ENCODE data around the gene KIN. TPM values are rescaled to one million over a fixed set of nuclear protein-coding genes. Genes with fewer than 3 reads are reported as not detected.

KIN gene
- total RNA-seq, 4 donors from 2014 or later: 7.1 to 12.8 (median 10.4) TPM

GRCh38 chr10:7797582-7797981 is 9.8 kb upstream of the KIN start:
- Histone ChIP-seq H3K4me1 (peaks cover 0 to 38% (median 5%) of the 10 kb centered on the region in 3 donors), H3K27me3 (no peaks in the 10 kb centered on the region), H3K9me3 (no peaks in the 10 kb centered on the region), H3K36me3 (peaks cover 9 to 63% of the 10 kb centered on the region in 2 donors), H3K27ac (no peak overlapping the region), H3K4me3 (no peak overlapping the region)
- TF ChIP-seq POLR2AphosphoS5 (IDR thresholded peaks at IDR 0.05) (no peak), EP300 (IDR thresholded peaks at IDR 0.05) (no peak), POLR2A (IDR thresholded peaks at IDR 0.05) (no peak)
- TF ChIP-seq, protein P1, sequence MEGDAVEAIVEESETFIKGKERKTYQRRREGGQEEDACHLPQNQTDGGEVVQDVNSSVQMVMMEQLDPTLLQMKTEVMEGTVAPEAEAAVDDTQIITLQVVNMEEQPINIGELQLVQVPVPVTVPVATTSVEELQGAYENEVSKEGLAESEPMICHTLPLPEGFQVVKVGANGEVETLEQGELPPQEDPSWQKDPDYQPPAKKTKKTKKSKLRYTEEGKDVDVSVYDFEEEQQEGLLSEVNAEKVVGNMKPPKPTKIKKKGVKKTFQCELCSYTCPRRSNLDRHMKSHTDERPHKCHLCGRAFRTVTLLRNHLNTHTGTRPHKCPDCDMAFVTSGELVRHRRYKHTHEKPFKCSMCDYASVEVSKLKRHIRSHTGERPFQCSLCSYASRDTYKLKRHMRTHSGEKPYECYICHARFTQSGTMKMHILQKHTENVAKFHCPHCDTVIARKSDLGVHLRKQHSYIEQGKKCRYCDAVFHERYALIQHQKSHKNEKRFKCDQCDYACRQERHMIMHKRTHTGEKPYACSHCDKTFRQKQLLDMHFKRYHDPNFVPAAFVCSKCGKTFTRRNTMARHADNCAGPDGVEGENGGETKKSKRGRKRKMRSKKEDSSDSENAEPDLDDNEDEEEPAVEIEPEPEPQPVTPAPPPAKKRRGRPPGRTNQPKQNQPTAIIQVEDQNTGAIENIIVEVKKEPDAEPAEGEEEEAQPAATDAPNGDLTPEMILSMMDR (IDR thresholded peaks at IDR 0.05): no peak
- WGBS, 2 donors (ENCODE audit: low coverage in 1 of 2): 50 to 56% methylated on average over 5 to 6 of the region's 6 CpGs
- ATAC-seq: no peak

- H3K9me3 ChIP-seq: no peaks in the 10 kb centered on the region
- 48 to 59% methylated on average over 4 of the region's 4 CpGs for WGBS, 2 donors (ENCODE audit: low coverage in 1 of 2)
- no peak overlapping the region for H3K4me3 ChIP-seq
- H3K4me1 ChIP-seq: peaks cover 1 to 57% (median 5%) of the 10 kb centered on the region in 3 donors
- TF ChIP-seq POLR2AphosphoS5 (IDR thresholded peaks at IDR 0.05): no peak
- no peak for TF ChIP-seq EP300 (IDR thresholded peaks at IDR 0.05)
- TF ChIP-seq POLR2A (IDR thresholded peaks at IDR 0.05): no peak
- TF ChIP-seq, protein P1 (IDR thresholded peaks at IDR 0.05): no peak
- peaks cover 3 to 43% of the 10 kb centered on the region in 2 donors for H3K36me3 ChIP-seq
- no peaks in the 10 kb centered on the region for H3K27me3 ChIP-seq
- no peak for ATAC-seq
- no peak overlapping the region for H3K27ac ChIP-seq
These were observed 7.8 kb upstream of the KIN start for GRCh38 chr10:7795605-7796004.

DNA sequence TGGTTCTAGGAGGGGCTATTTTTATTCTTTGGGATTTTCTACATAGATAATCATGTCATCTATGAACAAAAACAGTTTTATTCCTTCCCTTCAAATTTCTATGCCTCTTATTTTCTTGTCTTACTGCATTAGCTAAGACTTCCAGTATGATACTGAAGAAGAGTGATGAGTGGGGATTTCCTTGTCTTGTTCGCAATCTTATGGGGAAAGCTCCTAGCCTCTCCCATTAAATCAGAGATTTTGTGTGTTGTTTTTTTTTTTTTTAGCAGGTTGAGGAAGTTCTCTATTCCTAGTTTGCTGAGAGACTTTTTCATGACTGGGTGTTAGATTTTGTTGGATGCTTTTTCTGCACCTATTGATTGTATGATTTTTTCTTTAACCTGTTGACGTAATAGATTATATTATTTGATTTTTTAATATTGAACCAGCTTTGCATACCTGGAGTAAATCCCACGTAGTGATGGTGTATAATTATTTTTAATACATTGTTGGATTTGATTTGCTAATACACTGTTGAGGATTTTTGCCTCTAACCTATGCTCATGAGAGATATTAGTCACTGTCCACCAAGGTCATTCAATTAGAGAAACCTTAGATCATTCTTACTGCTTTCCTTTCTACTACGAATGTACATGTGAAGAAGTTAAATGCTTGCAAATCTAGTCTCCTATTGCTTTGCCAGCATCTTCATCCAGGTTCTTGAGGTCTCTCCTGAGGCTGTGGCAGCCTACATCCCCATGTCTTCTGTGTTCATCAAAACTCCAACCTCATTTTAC is 6.6 kb upstream of the KIN start:
- 48 to 71% methylated on average over 3 to 4 of the region's 4 CpGs for WGBS, 2 donors (ENCODE audit: low coverage in 1 of 2)
- no peak overlapping the region for H3K27ac ChIP-seq
- H3K36me3 ChIP-seq: peaks cover 2 to 31% of the 10 kb centered on the region in 2 donors
- TF ChIP-seq POLR2A (IDR thresholded peaks at IDR 0.05) (no peak), EP300 (IDR thresholded peaks at IDR 0.05) (no peak), POLR2AphosphoS5 (IDR thresholded peaks at IDR 0.05) (no peak)
- TF ChIP-seq, protein P1 (IDR thresholded peaks at IDR 0.05): no peak
- no peaks in the 10 kb centered on the region for H3K27me3 ChIP-seq
- no peak for ATAC-seq
- no peaks in the 10 kb centered on the region for H3K9me3 ChIP-seq
- H3K4me3 ChIP-seq: no peak overlapping the region
- H3K4me1 ChIP-seq: peaks cover 7 to 69% (median 10%) of the 10 kb centered on the region in 3 donors

DNA sequence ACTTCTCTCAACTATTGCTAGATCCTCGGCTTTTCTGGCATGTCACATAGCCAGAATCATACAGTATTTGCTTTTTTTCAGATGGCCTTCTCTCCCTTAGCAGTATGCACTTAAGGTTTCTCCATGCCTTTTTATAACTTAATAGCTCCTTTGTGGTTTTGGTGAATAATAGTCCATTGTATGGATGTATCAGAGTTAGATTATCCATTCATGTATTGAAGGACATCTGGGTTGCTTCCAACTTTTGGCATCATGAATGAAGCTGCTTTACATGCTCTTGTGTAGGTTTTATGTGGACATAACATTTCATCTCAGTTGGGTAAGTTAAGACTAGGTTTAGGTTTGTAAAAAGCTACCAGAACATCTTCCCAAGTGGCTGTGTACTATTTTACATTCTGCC is 4.7 kb upstream of the KIN start:
- Histone ChIP-seq H3K36me3 (peaks cover 0 to 12% of the 10 kb centered on the region in 2 donors), H3K27me3 (no peaks in the 10 kb centered on the region), H3K9me3 (no peaks in the 10 kb centered on the region), H3K4me1 (peaks cover 8 to 79% (median 17%) of the 10 kb centered on the region in 3 donors), H3K27ac (no peak overlapping the region), H3K4me3 (no peak overlapping the region)
- TF ChIP-seq POLR2A (IDR thresholded peaks at IDR 0.05): no peak
- TF ChIP-seq, protein P1 (IDR thresholded peaks at IDR 0.05): no peak
- no peak for TF ChIP-seq EP300 (IDR thresholded peaks at IDR 0.05)
- TF ChIP-seq POLR2AphosphoS5 (IDR thresholded peaks at IDR 0.05): no peak
- 57 to 77% methylated on average over 1 of the region's 1 CpG for WGBS, 2 donors (ENCODE audit: low coverage in 1 of 2)
- no peak for ATAC-seq

DNA sequence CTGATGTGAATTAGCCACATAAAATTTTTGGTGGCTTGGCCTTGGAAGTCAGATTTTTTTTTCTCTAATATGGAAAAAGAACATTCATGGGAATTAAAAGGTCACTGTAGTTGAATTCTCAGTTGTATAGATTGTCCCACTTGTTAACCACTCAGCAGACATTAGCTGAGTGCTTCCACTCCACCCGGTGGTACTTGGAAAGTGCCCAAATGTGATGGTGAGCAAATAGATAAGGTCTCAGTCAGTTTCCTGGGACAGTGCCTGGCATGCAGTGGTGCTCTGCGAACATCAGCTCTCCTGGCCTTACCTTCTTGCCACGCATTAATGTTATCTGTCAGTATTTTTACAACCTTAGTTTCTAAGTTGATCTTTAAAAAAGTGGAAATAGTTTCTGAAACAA is 1.6 kb upstream of the KIN start:
- no peaks in the 10 kb centered on the region for H3K27me3 ChIP-seq
- 23 to 35% methylated on average over 3 of the region's 3 CpGs for WGBS, 2 donors (ENCODE audit: low coverage in 1 of 2)
- no peaks in the 10 kb centered on the region for H3K36me3 ChIP-seq
- no peak for TF ChIP-seq EP300 (IDR thresholded peaks at IDR 0.05)
- TF ChIP-seq, protein P1 (IDR thresholded peaks at IDR 0.05): no peak
- TF ChIP-seq POLR2AphosphoS5 (IDR thresholded peaks at IDR 0.05): no peak
- TF ChIP-seq POLR2A (IDR thresholded peaks at IDR 0.05): no peak
- ATAC-seq: no peak
- peak overlapping the region in 1 of 4 donors; percentile 86 for H3K27ac ChIP-seq
- no peaks in the 10 kb centered on the region for H3K9me3 ChIP-seq
- H3K4me1 ChIP-seq: peaks cover 14 to 87% (median 24%) of the 10 kb centered on the region in 3 donors
- peak overlapping the region; percentile 93 to 98 for H3K4me3 ChIP-seq

Data from gastroesophageal sphincter (tissue), 4 donors.